Esophagus squamous epithelium (tissue), 4 donors: ENCODE measurements around the gene NLGN1.

ENCODE experiments used
- CTCF ChIP-seq, 6 experiments: fragments of 450-650 bp in 4 of 6; fragments of 200-600 bp in 2 of 6; sonication (generic) in 2 of 6; IDR thresholded peaks; one replicate each; pipeline ENCODE4 v1.5.1; 2016 to 2019; ENCODE audit warnings: antibody characterized with exemption in 6 of 6, mild to moderate bottlenecking in 4 of 6, moderate library complexity in 4 of 6
- POLR2A ChIP-seq, 4 donors: fragments of 450-650 bp; IDR thresholded peaks; one replicate each; pipeline ENCODE4 v1.6.1; 2017; ENCODE audit warnings: antibody characterized with exemption in 4 of 4, mild to moderate bottlenecking in 4 of 4, moderate library complexity in 3 of 4

GRCh38 chr3:173439004-173439403 is 41.5 kb downstream of the NLGN1 start:
- no peak for TF ChIP-seq CTCF (IDR thresholded peaks at IDR 0.05)
- TF ChIP-seq POLR2A (IDR thresholded peaks at IDR 0.05) = no peak
